Fibroblast of villous mesenchyme (primary cell): Measurements from ENCODE around the gene CFAP46. TPM values are rescaled to one million over a fixed set of nuclear protein-coding genes. Genes with fewer than 3 reads are reported as not detected.
"Not testable (repeated sequence)": the region's sequence is repeated elsewhere in the genome, so short reads cannot be mapped to it uniquely, and the experiment has no call there.

Experiments
- DNase-seq: peaks from one replicate; pipeline ENCODE4 v3.0.0-alpha.2; 2010; ENCODE audit warnings: low read depth
- H3K4me3 ChIP-seq: 2 replicates; pipeline ENCODE4 v1.5.1; 2011; ENCODE audit warnings: low read depth, mild to moderate bottlenecking, low read length
- CTCF ChIP-seq: IDR thresholded peaks from 2 replicates; pipeline ENCODE4 v1.5.1; 2012; ENCODE audit warnings: low read depth, mild to moderate bottlenecking, low read length; ENCODE audit not compliant: insufficient read depth
- total RNA-seq: library from RNA; depleted of rRNA; stranded (reverse); fragments of >200 nt; gene quantifications from 2 replicates; pipeline ENCODE4 v1.2.3, GENCODE V29; 2012

CFAP46 gene
- total RNA-seq, 1 donor = under 0.01 TPM

GRCh38 chr10:132845780-132846595 is 96.4 kb downstream of the CFAP46 start:
- DNase-seq = no peak
- H3K4me3 ChIP-seq = no peak overlapping the region
- TF ChIP-seq CTCF = no peak

- TF ChIP-seq CTCF = no peak
- H3K4me3 ChIP-seq = no peak overlapping the region
- DNase-seq = no peak
Observed at GRCh38 chr10:132845041-132845551, 97.3 kb downstream of the CFAP46 start.

- DNase-seq = no peak
- no peak overlapping the region for H3K4me3 ChIP-seq
- TF ChIP-seq CTCF = no peak
Observed at GRCh38 chr10:132844069-132844809, 98.1 kb downstream of the CFAP46 start.

GRCh38 chr10:132843276-132843675 is 99.1 kb downstream of the CFAP46 start:
- DNase-seq, H3K4me3 ChIP-seq: not testable (repeated sequence)

GRCh38 chr10:132842397-132842796 is 100.0 kb downstream of the CFAP46 start:
- no peak for DNase-seq
- H3K4me3 ChIP-seq = no peak overlapping the region
- no peak for TF ChIP-seq CTCF

GRCh38 chr10:132841615-132841975 is 100.8 kb downstream of the CFAP46 start:
- no peak overlapping the region for H3K4me3 ChIP-seq
- no peak for TF ChIP-seq CTCF
- no peak for DNase-seq
